ENCODE data around the gene TP53TG5.
"Not testable (repeated sequence)": the region's sequence is repeated elsewhere in the genome, so short reads cannot be mapped to it uniquely, and the experiment has no call there.

TP53TG5 gene

GRCh38 chr20:45366631-45367030 lies 11.5 kb downstream of the TP53TG5 start:
- DNase-seq (ENCODE audit: low read depth in 3 of 3) = no peak

GRCh38 chr20:45366192-45366591 lies 11.9 kb downstream of the TP53TG5 start:
- no peak for DNase-seq (ENCODE audit: low read depth in 3 of 3)

GRCh38 chr20:45365444-45365970 lies 12.6 kb downstream of the TP53TG5 start:
- DNase-seq (ENCODE audit: low read depth in 3 of 3) = no peak

- no peak for DNase-seq (ENCODE audit: low read depth in 3 of 3)
These were observed 14.3 kb downstream of the TP53TG5 start for GRCh38 chr20:45363611-45364492.

GRCh38 chr20:45362804-45363610 lies 15.1 kb downstream of the TP53TG5 start, which contains the start of gene SYS1:
Gene SYS1, plus strand, starts transcription at chr20:45363156. Its CDS starts 376 bp downstream, at chr20:45363532.
- DNase-seq (ENCODE audit: low read depth in 3 of 3) = peak; percentile 97 to 99 (median 99)

GRCh38 chr20:45361793-45362192 lies 16.3 kb downstream of the TP53TG5 start:
- no peak for DNase-seq (ENCODE audit: low read depth in 3 of 3)

- no peak for DNase-seq (ENCODE audit: low read depth in 3 of 3)
These were observed 18.5 kb downstream of the TP53TG5 start for GRCh38 chr20:45359406-45360148.

GRCh38 chr20:45359069-45359405 lies 19.1 kb downstream of the TP53TG5 start:
- DNase-seq (ENCODE audit: low read depth in 3 of 3) = no peak

- DNase-seq (ENCODE audit: low read depth in 3 of 3) = no peak
These were observed 19.6 kb downstream of the TP53TG5 start for GRCh38 chr20:45358282-45359068.

GRCh38 chr20:45355209-45356084 lies 22.7 kb downstream of the TP53TG5 start:
- no peak for DNase-seq (ENCODE audit: low read depth in 3 of 3)

- DNase-seq (ENCODE audit: low read depth in 3 of 3) = peak in 1 of 3 experiments; percentile 48
These were observed 23.5 kb downstream of the TP53TG5 start for GRCh38 chr20:45354423-45355208.

GRCh38 chr20:45353746-45354145 lies 24.4 kb downstream of the TP53TG5 start:
- no peak for DNase-seq (ENCODE audit: low read depth in 3 of 3)

GRCh38 chr20:45352729-45353128 lies 25.4 kb downstream of the TP53TG5 start:
- no peak for DNase-seq (ENCODE audit: low read depth in 3 of 3)

GRCh38 chr20:45350795-45351194 lies 27.3 kb downstream of the TP53TG5 start:
- DNase-seq (ENCODE audit: low read depth in 3 of 3) = not testable (repeated sequence)

- no peak for DNase-seq (ENCODE audit: low read depth in 3 of 3)
These were observed 27.9 kb downstream of the TP53TG5 start for GRCh38 chr20:45350217-45350616.

- peak; percentile 28 to 65 (median 53) for DNase-seq (ENCODE audit: low read depth in 3 of 3)
These were observed 30.0 kb downstream of the TP53TG5 start, which contains the start of gene SDC4 for GRCh38 chr20:45347936-45348778. Gene SDC4, minus strand, starts transcription at chr20:45348424. Its CDS starts 40 bp downstream, at chr20:45348384.

GRCh38 chr20:45347297-45347935 lies 30.7 kb downstream of the TP53TG5 start:
- DNase-seq (ENCODE audit: low read depth in 3 of 3) = no peak

GRCh38 chr20:45346851-45347250 lies 31.3 kb downstream of the TP53TG5 start:
- DNase-seq (ENCODE audit: low read depth in 3 of 3) = no peak
